Activated naive CD8-positive, alpha-beta T cell treated with anti-CD3 and anti-CD28 coated beads, Interleukin-2, amount 50 U/mL, for 24 hours (primary cell): ENCODE measurements around the gene SYVN1.

Experiments
- ATAC-seq: fragments of 150-1000 bp; cut with Tn5 transposase; one replicate; pipeline ENCODE4 v1.10.0; 2021
- DNase-seq: peaks from one replicate; pipeline ENCODE4 v3.0.0; 2021
- H3K27ac Mint-ChIP-seq: one replicate; pipeline ENCODE4 v1.8.0; 2021; ENCODE audit warnings: mild to moderate bottlenecking, mixed read lengths
- H3K27me3 Mint-ChIP-seq: one replicate; pipeline ENCODE4 v1.8.0; 2021; ENCODE audit warnings: mixed read lengths
- H3K36me3 Mint-ChIP-seq: one replicate; pipeline ENCODE4 v1.8.0; 2021; ENCODE audit warnings: low read depth, mixed read lengths
- H3K4me1 Mint-ChIP-seq: one replicate; pipeline ENCODE4 v1.8.0; 2021; ENCODE audit warnings: mixed read lengths
- H3K4me3 Mint-ChIP-seq: one replicate; pipeline ENCODE4 v1.8.0; 2021; ENCODE audit warnings: mild to moderate bottlenecking, moderate library complexity, mixed read lengths
- H3K9me3 Mint-ChIP-seq: one replicate; pipeline ENCODE4 v1.8.0; 2021; ENCODE audit warnings: mixed read lengths

The SYVN1 gene

GRCh38 chr11:65135633-65136145, 1.4 kb upstream of the SYVN1 start:
- DNase-seq (no peak), ATAC-seq (no peak)
- H3K36me3 Mint-ChIP-seq: peaks cover 12% of the 10 kb centered on the region
- H3K27ac Mint-ChIP-seq: peak overlapping the region; percentile 99
- no peaks in the 10 kb centered on the region for H3K27me3 Mint-ChIP-seq
- peaks cover 33% of the 10 kb centered on the region for H3K4me1 Mint-ChIP-seq
- H3K4me3 Mint-ChIP-seq: peak overlapping the region; percentile 96
- H3K9me3 Mint-ChIP-seq: no peaks in the 10 kb centered on the region

DNA sequence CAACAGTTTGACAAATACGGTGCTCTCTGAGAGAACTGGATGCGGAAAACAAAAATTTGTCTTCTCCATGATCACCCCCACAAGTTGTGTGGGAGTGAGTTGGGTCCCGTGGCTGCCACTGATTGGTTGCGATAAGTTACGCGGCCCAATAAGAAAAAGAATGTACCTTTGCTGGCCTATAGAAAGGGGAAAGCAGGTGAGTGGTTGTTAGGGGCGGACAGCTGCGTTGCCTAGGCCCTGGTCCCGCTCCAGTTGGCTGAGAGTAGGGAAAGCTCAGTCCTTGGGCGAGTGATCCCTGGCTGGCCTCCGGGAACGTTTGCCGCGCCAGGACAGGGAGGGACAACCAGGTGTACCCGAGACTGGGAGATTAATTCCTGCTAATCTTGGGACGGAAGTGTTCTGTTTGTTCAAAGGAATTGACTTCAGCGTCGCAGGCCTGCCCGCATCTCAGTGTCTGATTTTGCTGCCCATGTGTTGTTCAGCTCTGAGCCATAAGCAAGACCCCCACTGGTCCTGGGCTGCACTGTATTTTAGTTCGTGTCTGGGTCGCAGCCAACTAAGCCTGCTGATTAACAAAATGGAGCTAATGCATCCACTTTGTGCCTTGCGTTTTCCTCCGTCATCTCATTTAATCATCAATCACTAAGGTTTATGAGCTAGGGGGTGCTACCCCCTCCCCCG, 773 bp upstream of the SYVN1 start:
- Mint-ChIP-seq H3K27ac (peak overlapping the region; percentile 99), H3K9me3 (no peaks in the 10 kb centered on the region), H3K4me3 (peak overlapping the region; percentile 96), H3K4me1 (peaks cover 33% of the 10 kb centered on the region), H3K27me3 (no peaks in the 10 kb centered on the region), H3K36me3 (peaks cover 12% of the 10 kb centered on the region)
- ATAC-seq (peak; percentile 89), DNase-seq (peak; percentile 75)

DNA sequence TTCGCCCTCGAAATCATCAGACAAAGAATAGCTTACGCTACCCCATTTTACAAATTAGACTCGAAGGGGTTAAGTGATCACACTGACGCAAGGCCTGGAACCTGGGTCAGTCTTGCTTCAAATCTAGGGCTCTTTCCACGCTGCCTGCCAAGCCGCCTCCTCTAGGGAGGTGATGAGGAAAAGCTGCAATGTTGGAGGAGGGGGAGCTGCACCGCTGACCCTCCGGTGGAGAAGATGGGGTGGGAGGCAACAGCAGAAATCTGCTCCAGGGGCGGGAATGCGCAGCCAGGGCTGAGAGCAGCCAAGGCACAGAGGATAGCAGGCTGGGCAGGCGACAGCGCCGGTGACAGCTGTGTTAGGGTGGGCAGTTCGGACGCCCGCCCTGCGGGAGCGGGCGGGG, 595 bp downstream of the SYVN1 start:
- no peak for DNase-seq
- Mint-ChIP-seq H3K4me3 (peak overlapping the region; percentile 96), H3K27ac (peak overlapping the region; percentile 99), H3K36me3 (peaks cover 14% of the 10 kb centered on the region), H3K4me1 (peaks cover 33% of the 10 kb centered on the region), H3K27me3 (no peaks in the 10 kb centered on the region), H3K9me3 (no peaks in the 10 kb centered on the region)
- no peak for ATAC-seq

DNA sequence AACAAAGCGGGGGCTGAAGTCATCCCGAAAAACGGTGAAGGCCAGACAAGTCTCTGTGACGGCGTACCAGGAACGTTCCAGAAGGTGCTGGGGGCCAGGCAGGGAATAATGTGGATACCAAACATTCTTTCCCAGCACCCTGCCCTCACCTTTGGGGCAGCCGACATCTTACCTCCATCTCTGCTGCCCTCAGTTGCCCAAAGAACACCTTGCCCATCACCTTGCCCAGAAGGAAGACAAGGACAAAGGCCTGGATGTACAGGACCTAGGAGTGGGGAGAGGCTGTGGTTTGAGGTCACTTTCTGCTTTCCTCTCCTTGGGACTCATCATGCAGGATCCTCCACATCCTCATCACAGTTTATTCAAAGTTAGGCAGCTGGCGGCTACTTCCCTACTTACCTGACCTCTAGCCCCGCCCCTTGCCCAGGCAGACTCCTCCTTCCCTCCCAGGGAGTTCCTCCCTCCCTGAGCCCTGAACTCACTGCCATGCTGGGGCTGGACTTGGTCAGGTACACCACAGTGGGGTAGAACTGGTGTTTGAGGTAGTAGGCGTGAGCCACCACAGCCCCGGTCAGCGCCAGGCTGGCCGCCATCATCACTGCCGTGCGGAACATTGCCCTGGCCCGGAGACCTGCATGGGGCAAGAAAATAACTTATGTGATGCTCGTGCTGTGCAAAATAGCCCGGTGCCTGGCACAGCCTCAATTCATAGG, 1.2 kb downstream of the SYVN1 start:
- Mint-ChIP-seq H3K27me3 (no peaks in the 10 kb centered on the region), H3K4me1 (peaks cover 33% of the 10 kb centered on the region), H3K9me3 (no peaks in the 10 kb centered on the region), H3K27ac (peak overlapping the region; percentile 99), H3K4me3 (peak overlapping the region; percentile 96), H3K36me3 (peaks cover 14% of the 10 kb centered on the region)
- no peak for ATAC-seq
- peak; percentile 73 for DNase-seq

- peak; percentile 10 for DNase-seq
- no peak for ATAC-seq
- Mint-ChIP-seq H3K4me3 (peak overlapping the region; percentile 96), H3K27ac (peak overlapping the region; percentile 99), H3K9me3 (no peaks in the 10 kb centered on the region), H3K27me3 (no peaks in the 10 kb centered on the region), H3K4me1 (peaks cover 33% of the 10 kb centered on the region), H3K36me3 (peaks cover 15% of the 10 kb centered on the region)
Observed at GRCh38 chr11:65132238-65132987, 1.9 kb downstream of the SYVN1 start.

GRCh38 chr11:65131895-65132237, 2.5 kb downstream of the SYVN1 start:
- Mint-ChIP-seq H3K36me3 (peaks cover 19% of the 10 kb centered on the region), H3K4me3 (peak overlapping the region; percentile 96), H3K4me1 (peaks cover 35% of the 10 kb centered on the region), H3K27ac (peak overlapping the region; percentile 49), H3K27me3 (no peaks in the 10 kb centered on the region), H3K9me3 (no peaks in the 10 kb centered on the region)
- no peak for DNase-seq
- no peak for ATAC-seq

- no peaks in the 10 kb centered on the region for H3K27me3 Mint-ChIP-seq
- no peaks in the 10 kb centered on the region for H3K9me3 Mint-ChIP-seq
- peaks cover 33% of the 10 kb centered on the region for H3K4me1 Mint-ChIP-seq
- no peak overlapping the region for H3K4me3 Mint-ChIP-seq
- H3K27ac Mint-ChIP-seq: no peak overlapping the region
- DNase-seq: no peak
- ATAC-seq: no peak
- H3K36me3 Mint-ChIP-seq: peaks cover 24% of the 10 kb centered on the region
Observed at GRCh38 chr11:65131417-65131776, 2.9 kb downstream of the SYVN1 start.

GRCh38 chr11:65130631-65131416, 3.5 kb downstream of the SYVN1 start:
- peaks cover 27% of the 10 kb centered on the region for H3K4me1 Mint-ChIP-seq
- H3K4me3 Mint-ChIP-seq: no peak overlapping the region
- ATAC-seq: no peak
- no peaks in the 10 kb centered on the region for H3K27me3 Mint-ChIP-seq
- peak; percentile 4 for DNase-seq
- peaks cover 25% of the 10 kb centered on the region for H3K36me3 Mint-ChIP-seq
- no peaks in the 10 kb centered on the region for H3K9me3 Mint-ChIP-seq
- peak overlapping the region; percentile 20 for H3K27ac Mint-ChIP-seq

GRCh38 chr11:65129649-65130441, 4.5 kb downstream of the SYVN1 start:
- Mint-ChIP-seq H3K36me3 (peaks cover 28% of the 10 kb centered on the region), H3K27me3 (no peaks in the 10 kb centered on the region), H3K4me3 (no peak overlapping the region), H3K9me3 (no peaks in the 10 kb centered on the region), H3K4me1 (peaks cover 21% of the 10 kb centered on the region), H3K27ac (no peak overlapping the region)
- ATAC-seq (no peak), DNase-seq (peak; percentile 5)

- Mint-ChIP-seq H3K36me3 (peaks cover 32% of the 10 kb centered on the region), H3K9me3 (no peaks in the 10 kb centered on the region), H3K4me1 (peaks cover 28% of the 10 kb centered on the region)
Observed at GRCh38 chr11:65128182-65129145, 5.9 kb downstream of the SYVN1 start.

GRCh38 chr11:65127473-65128181, 6.7 kb downstream of the SYVN1 start:
- H3K36me3 Mint-ChIP-seq: peaks cover 31% of the 10 kb centered on the region
- no peaks in the 10 kb centered on the region for H3K9me3 Mint-ChIP-seq
- H3K4me1 Mint-ChIP-seq: peaks cover 26% of the 10 kb centered on the region
- H3K4me3 Mint-ChIP-seq: no peak overlapping the region
- H3K27me3 Mint-ChIP-seq: no peaks in the 10 kb centered on the region
- ATAC-seq (no peak), DNase-seq (no peak)
- no peak overlapping the region for H3K27ac Mint-ChIP-seq

More at GRCh38 chr11:65128182-65129145, 5.9 kb downstream of the SYVN1 start:
- Mint-ChIP-seq H3K27me3 (no peaks in the 10 kb centered on the region), H3K4me3 (no peak overlapping the region), H3K27ac (no peak overlapping the region)
- no peak for ATAC-seq
- DNase-seq: peak; percentile 2

DNA sequence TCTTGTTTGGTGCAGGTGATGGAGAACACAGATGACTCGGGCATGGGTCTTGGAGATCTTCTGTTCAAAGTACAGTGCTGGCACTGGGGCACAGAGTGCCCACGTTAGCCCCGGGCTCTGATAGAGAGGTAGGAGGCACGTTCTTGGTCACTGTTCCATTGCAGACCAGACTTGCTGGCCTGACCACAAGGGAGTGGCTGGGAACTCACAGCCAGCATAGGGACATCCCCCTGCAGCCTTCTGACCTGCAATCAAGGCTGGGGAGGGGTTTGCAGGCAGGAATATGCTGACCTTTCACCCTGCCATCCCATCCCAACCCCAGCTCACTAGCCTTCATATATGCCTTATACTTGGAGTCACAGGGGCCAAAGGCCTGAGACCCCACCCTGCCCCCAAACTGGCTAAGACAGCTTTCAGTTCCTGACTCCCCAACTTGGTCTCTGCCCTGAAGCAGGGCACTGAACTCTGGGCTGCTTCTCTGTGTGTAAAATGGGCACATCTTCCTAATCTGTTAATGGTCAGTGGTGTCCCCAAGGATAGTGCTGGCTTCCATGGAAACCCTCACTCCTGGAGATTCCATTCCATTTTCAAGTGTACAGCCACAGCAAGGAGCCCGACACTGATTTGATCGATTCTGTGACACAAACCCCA, 7.6 kb downstream of the SYVN1 start:
- Mint-ChIP-seq H3K9me3 (no peaks in the 10 kb centered on the region), H3K4me1 (peaks cover 31% of the 10 kb centered on the region), H3K36me3 (peaks cover 35% of the 10 kb centered on the region), H3K27me3 (no peaks in the 10 kb centered on the region), H3K4me3 (no peak overlapping the region), H3K27ac (no peak overlapping the region)
- DNase-seq (no peak), ATAC-seq (no peak)
